Thyroid gland (tissue), 4 donors: ENCODE measurements around the gene ZP4.

Experiments used
- CTCF ChIP-seq, 6 experiments: fragments of 200-600 bp in 3 of 6; fragments of 450-650 bp in 3 of 6; sonication (generic) in 3 of 6; IDR thresholded peaks; one replicate each; pipeline ENCODE4 v1.5.1; 2016 to 2019; ENCODE audit warnings: antibody characterized with exemption in 6 of 6, mild to moderate bottlenecking in 2 of 6, inconsistent platforms in 1 of 6, moderate library complexity in 1 of 6
- POLR2A ChIP-seq, 2 donors: fragments of 450-650 bp; IDR thresholded peaks; one replicate each; pipeline ENCODE4 v1.6.1; 2017; ENCODE audit warnings: antibody characterized with exemption in 2 of 2, mild to moderate bottlenecking in 2 of 2, moderate library complexity in 1 of 2

- TF ChIP-seq CTCF (IDR thresholded peaks at IDR 0.05) (no peak), POLR2A (IDR thresholded peaks at IDR 0.05) (no peak)
Observed at GRCh38 chr1:237910834-237911233, 20.1 kb upstream of the ZP4 start.
